HG02973 (cell line): ENCODE measurements around the gene NRDC.

Experiments
- ATAC-seq: cut with Tn5 transposase; IDR thresholded peaks from one replicate; pipeline ENCODE4 v1.9.1; 2021; ENCODE audit warnings: moderate library complexity; ENCODE audit not compliant: unreplicated experiment

NRDC gene

GRCh38 chr1:51761351-51761750 is 117.2 kb downstream of the NRDC start:
- ATAC-seq = no peak

- ATAC-seq = no peak
These were observed 117.7 kb downstream of the NRDC start for GRCh38 chr1:51760872-51761271.

- no peak for ATAC-seq
These were observed 120.2 kb downstream of the NRDC start for GRCh38 chr1:51758310-51758709.

- no peak for ATAC-seq
These were observed 122.2 kb downstream of the NRDC start for GRCh38 chr1:51756290-51756689.

GRCh38 chr1:51755437-51755836 is 123.1 kb downstream of the NRDC start:
- ATAC-seq = no peak

GRCh38 chr1:51754666-51755065 is 123.9 kb downstream of the NRDC start:
- ATAC-seq = no peak

GRCh38 chr1:51753969-51754368 is 124.6 kb downstream of the NRDC start:
- no peak for ATAC-seq

- ATAC-seq = no peak
These were observed 126.2 kb downstream of the NRDC start for GRCh38 chr1:51752073-51752948.

- ATAC-seq = no peak
These were observed 127.8 kb downstream of the NRDC start for GRCh38 chr1:51750729-51751128.

GRCh38 chr1:51750218-51750617 is 128.3 kb downstream of the NRDC start:
- no peak for ATAC-seq

- no peak for ATAC-seq
These were observed 129.4 kb downstream of the NRDC start for GRCh38 chr1:51749151-51749550.

- no peak for ATAC-seq
These were observed 133.3 kb downstream of the NRDC start for GRCh38 chr1:51745304-51745570.

- ATAC-seq = no peak
These were observed 133.8 kb downstream of the NRDC start for GRCh38 chr1:51744506-51745303.

- no peak for ATAC-seq
These were observed 137.3 kb downstream of the NRDC start for GRCh38 chr1:51741121-51741681.

GRCh38 chr1:51740652-51741051 is 137.9 kb downstream of the NRDC start:
- no peak for ATAC-seq
